ENCODE results near the gene EPS8L3.

GRCh38 chr1:109768335-109768650, 4.6 kb upstream of the EPS8L3 start:
- TF ChIP-seq SIN3A (IDR thresholded peaks at IDR 0.05; ENCODE audit: borderline replicate concordance, insufficient read depth, low read length) (no peak), POLR2AphosphoS5 (IDR thresholded peaks at IDR 0.05; ENCODE audit: low read depth, low read length) (no peak), TAF1 (IDR thresholded peaks at IDR 0.05; ENCODE audit: borderline replicate concordance, insufficient read depth, low read length) (no peak), REST (IDR thresholded peaks at IDR 0.05; ENCODE audit: insufficient read depth in 1 of 2, low read depth in 2 of 2, low read length in 2 of 2) (no peak)

All from PFSK-1 (cell line).